HS-5 (cell line): Measurements from ENCODE around the gene LTBR.

Experiments
- DNase-seq: peaks from one replicate; pipeline ENCODE4 v3.0.0-alpha.2; 2012; ENCODE audit warnings: low read depth

LTBR gene

GRCh38 chr12:6384499-6385436 lies 806 bp downstream of the LTBR start:
- no peak for DNase-seq

DNA sequence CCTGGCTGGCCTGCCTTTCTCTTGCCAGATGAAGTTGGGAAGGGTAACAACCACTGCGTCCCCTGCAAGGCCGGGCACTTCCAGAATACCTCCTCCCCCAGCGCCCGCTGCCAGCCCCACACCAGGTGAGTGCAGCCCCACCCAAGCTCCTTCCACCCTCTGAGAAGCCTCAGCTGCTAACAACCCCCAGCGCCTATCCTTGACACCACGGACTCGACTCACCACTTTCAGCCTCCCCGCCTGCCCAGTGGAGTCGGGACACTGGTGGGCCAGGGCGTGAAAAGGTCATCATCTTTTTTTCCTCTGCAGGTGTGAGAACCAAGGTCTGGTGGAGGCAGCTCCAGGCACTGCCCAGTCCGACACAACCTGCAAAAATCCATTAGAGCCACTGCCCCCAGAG lies 2.1 kb downstream of the LTBR start:
- no peak for DNase-seq

GRCh38 chr12:6386491-6386890 lies 2.5 kb downstream of the LTBR start:
- DNase-seq, result no peak

- no peak for DNase-seq
Measured at GRCh38 chr12:6387541-6387940, 3.6 kb downstream of the LTBR start.

DNA sequence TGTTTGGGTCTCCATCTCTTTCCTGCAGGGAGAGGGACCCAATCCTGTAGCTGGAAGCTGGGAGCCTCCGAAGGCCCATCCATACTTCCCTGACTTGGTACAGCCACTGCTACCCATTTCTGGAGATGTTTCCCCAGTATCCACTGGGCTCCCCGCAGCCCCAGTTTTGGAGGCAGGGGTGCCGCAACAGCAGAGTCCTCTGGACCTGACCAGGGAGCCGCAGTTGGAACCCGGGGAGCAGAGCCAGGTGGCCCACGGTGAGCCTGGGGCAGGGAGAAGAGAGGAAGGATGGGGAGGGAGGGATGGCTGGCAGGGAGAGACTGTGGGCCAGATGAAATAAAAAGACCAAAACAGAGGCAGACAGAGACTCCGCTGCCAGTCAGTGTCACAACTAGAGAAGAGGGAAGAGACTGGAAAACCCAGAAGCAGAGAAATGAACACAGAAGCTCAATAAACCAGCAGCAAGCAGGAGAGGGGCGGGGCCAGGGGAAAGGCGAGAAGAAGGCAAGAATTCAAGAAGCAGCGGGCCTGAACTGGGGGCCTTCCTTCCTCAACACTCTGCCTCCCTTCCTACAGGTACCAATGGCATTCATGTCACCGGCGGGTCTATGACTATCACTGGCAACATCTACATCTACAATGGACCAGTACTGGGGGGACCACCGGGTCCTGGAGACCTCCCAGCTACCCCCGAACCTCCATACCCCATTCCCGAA lies 6.3 kb downstream of the LTBR start:
- no peak for DNase-seq

DNA sequence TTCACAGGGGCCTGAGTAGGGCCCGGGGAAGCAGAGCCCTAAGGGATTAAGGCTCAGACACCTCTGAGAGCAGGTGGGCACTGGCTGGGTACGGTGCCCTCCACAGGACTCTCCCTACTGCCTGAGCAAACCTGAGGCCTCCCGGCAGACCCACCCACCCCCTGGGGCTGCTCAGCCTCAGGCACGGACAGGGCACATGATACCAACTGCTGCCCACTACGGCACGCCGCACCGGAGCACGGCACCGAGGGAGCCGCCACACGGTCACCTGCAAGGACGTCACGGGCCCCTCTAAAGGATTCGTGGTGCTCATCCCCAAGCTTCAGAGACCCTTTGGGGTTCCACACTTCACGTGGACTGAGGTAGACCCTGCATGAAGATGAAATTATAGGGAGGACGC lies 7.1 kb downstream of the LTBR start:
- DNase-seq, result no peak

- DNase-seq, result no peak
Measured at GRCh38 chr12:6392504-6392903, 8.5 kb downstream of the LTBR start.

GRCh38 chr12:6393109-6393508 lies 9.1 kb downstream of the LTBR start:
- no peak for DNase-seq

- no peak for DNase-seq
Measured at GRCh38 chr12:6394398-6394797, 10.4 kb downstream of the LTBR start.

GRCh38 chr12:6396031-6396430 lies 12.1 kb downstream of the LTBR start:
- DNase-seq, result no peak

DNA sequence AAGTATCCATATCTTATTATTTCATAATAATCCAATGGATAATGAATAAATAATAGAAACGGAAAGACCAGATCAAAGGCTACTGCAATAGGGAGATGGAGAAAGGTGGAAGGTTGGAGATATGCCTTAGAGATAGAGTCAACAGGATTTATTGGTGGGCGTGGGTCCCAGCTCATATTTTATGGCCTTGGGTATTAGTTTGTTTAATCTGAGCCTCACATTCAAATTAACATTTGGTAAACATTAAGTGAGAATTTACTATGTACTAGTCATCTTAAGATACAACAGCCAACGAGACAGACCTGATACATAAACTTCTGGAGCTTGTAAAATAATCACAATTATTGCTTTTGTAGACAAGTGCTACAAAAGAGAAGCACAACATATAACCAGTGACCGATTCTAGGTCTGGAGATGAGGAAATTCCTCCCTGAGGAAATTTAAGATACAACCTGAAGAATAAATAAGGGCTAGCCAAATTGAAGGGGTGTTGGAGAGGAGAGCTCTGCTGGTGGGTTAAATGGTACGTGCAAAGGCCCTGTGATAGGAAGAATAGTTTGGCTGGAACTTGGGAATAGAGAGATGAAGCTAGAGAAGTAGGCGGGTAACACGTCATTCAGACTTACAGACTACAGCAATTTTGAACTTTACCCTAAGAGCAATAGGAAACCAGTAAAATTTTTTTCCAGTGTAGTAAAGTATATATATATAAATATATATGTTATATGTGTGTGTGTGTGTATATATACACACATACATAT lies 16.1 kb downstream of the LTBR start:
- DNase-seq, result no peak

GRCh38 chr12:6404390-6404789 lies 20.4 kb downstream of the LTBR start:
- DNase-seq, result no peak

DNA sequence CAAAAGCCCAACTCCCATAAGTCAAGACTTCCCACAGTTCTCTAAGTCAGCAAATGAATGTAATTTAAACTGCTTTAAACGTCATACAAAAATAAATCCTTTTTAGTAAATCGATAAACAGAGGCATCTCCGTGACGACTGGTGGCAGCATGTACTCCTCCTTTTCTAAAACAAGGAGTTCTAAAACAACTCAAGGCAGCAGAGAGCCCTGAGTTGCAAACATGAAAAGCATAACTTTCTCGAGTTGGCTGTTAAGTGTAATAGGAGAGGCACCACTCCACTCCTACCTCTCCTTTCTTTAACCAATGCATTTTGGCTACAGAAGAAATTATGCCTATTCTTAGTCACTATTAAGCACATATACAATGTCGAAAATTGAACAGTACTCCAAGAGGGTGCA lies 22.0 kb downstream of the LTBR start:
- no peak for DNase-seq

GRCh38 chr12:6407236-6407954 lies 23.4 kb downstream of the LTBR start:
- no peak for DNase-seq

DNA sequence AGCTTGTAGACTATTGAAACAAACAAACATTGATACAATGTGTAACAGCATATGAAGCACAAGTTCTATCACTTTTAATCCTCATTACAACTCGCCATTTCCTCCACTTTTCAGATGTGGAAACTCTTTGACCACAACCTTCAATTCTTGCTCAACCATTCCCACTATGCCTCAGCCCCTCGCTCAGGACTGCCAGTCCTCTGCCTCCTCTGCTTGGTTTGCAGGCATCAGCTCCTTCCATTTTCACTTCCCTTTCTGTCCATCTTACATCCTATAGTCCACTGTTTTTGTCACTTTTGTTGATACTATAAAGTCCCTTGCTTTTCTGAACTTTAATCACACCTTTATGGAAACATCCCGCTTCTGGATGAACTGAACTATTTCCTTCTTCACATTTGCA lies 32.6 kb downstream of the LTBR start:
- no peak for DNase-seq

GRCh38 chr12:6418796-6419195 lies 34.8 kb downstream of the LTBR start:
- DNase-seq, result no peak

DNA sequence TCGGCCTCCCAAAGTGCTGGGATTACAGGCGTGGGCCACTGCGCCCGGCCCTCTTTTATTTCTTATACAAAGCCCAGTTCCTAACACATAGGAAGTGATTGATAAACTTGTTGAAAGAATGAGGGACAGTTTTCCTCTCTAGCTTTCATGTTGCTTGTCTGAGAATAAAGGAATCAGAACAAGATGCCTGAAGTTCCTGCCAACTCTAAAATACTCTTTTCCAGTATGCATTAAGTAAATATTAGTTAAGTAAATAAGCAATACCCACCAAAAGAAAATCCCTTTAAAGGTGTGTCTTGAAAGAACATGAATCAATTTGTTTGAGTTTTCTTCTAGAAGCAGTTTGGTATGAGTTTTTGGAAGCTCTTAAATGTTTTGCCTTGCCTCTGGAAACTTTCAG lies 36.4 kb downstream of the LTBR start:
- no peak for DNase-seq

GRCh38 chr12:6423267-6424007 lies 39.5 kb downstream of the LTBR start:
- peak; percentile 76 for DNase-seq

DNA sequence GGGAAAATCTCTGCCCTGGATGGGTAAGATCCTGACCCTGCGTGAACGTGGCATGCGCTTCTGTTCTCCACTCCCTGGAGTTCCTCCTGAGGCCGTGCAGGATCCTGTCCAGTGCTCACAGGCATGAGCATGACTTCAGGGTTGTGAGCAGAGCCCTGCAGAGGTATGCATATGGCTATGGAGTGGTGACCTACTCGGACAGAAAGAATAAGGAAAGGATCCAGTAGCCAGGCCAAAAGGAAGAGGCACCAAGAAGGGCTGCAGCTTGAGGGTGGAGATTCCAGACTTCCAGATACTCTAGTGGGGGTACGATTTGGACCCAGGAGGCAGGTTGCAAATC lies 40.0 kb downstream of the LTBR start:
- DNase-seq, result no peak

- DNase-seq, result no peak
Measured at GRCh38 chr12:6424866-6425265, 40.9 kb downstream of the LTBR start.
